Endothelial cell of umbilical vein (primary cell): Measurements from ENCODE around the gene WASF3. TPM values are rescaled to one million over a fixed set of nuclear protein-coding genes. Genes with fewer than 3 reads are reported as not detected.

ENCODE experiments used
- BruUV-seq: library from RNA; stranded (reverse); fragments of 400-500 nt; replicated peaks from 2 replicates; lab custom pipeline; 2021; lab: Mats Ljungman, UMichigan
- CTCF ChIA-PET: fragments of 300-600, 350-600 bp; sonication (Branson Sonifier 250); formaldehyde crosslinking; loops from one replicate; lab custom pipeline; 2021; ENCODE audit warnings: antibody characterized with exemption, inconsistent platforms; lab: Charles Lee
- POLR2A ChIA-PET: fragments of 300-600, 350-600 bp; sonication (Branson Sonifier 250); formaldehyde crosslinking; loops from one replicate; lab custom pipeline; 2021; ENCODE audit warnings: antibody characterized with exemption, inconsistent platforms; lab: Charles Lee
- DNase-seq: peaks from one replicate; pipeline ENCODE4 v3.0.0-alpha.2; 2011; ENCODE audit warnings: low read depth, low spot score
- FAIRE-seq: peaks from 2 replicates; lab custom pipeline; 2011; peaks lifted over from hg19 to GRCh38; lab: Jason Lieb, UNC
- H2AFZ ChIP-seq: 2 replicates; pipeline ENCODE4 v1.6.0; 2012; ENCODE audit warnings: low read depth, low read length, control low read depth, inconsistent platforms
- H3K27ac ChIP-seq: 2 replicates; pipeline ENCODE4 v1.5.1; 2011; ENCODE audit warnings: low read depth, mild to moderate bottlenecking, control low read depth, low read length, moderate library complexity; ENCODE audit not compliant: insufficient read depth
- H3K27me3 ChIP-seq, 2 experiments: 2 replicates each; pipeline versions ENCODE4 v1.6.0 to v1.6.1; 2011; ENCODE audit warnings: low read length in 2 of 2, mixed read lengths in 1 of 2; ENCODE audit not compliant: control insufficient read depth in 2 of 2, insufficient read depth in 2 of 2
- H3K36me3 ChIP-seq, 2 experiments: 2 replicates in 1 of 2; 3 replicates in 1 of 2; pipeline ENCODE4 v1.5.1; 2011; ENCODE audit warnings: low read length in 2 of 2, mild to moderate bottlenecking in 1 of 2, moderate library complexity in 1 of 2; ENCODE audit not compliant: control insufficient read depth in 2 of 2, insufficient read depth in 2 of 2; ENCODE audit errors: extremely low read depth in 1 of 2
- H3K4me1 ChIP-seq: 3 replicates; pipeline ENCODE4 v1.5.1; 2011; ENCODE audit warnings: mild to moderate bottlenecking, low read length; ENCODE audit not compliant: control insufficient read depth, insufficient read depth; ENCODE audit errors: extremely low read depth
- H3K4me2 ChIP-seq: 2 replicates; pipeline ENCODE4 v1.6.1; 2011; ENCODE audit warnings: low read length, control low read depth, mixed read lengths; ENCODE audit not compliant: insufficient read depth
- H3K4me3 ChIP-seq, 3 experiments: fragments of 200-600 bp in 1 of 3; sonication (generic), shearing (Covaris generic) in 1 of 3; replicated peaks in 1 of 3; 2 replicates each; pipeline ENCODE4 v1.5.1; 2011 to 2016; ENCODE audit warnings: control low read depth in 3 of 3, low read length in 3 of 3, mild to moderate bottlenecking in 2 of 3, inconsistent platforms in 1 of 3, low read depth in 1 of 3, moderate library complexity in 1 of 3; ENCODE audit not compliant: insufficient read depth in 1 of 3
- H3K79me2 ChIP-seq: 2 replicates; pipeline ENCODE4 v1.6.0; 2012; ENCODE audit warnings: low read length, inconsistent platforms; ENCODE audit not compliant: control insufficient read depth, insufficient read depth
- H3K9ac ChIP-seq: replicated peaks from 2 replicates; pipeline ENCODE3; 2011; ENCODE audit warnings: low read length, control low read depth; ENCODE audit not compliant: insufficient read depth; ENCODE audit errors: extremely low read depth
- H3K9me1 ChIP-seq: replicated peaks from 3 replicates; pipeline ENCODE4 v1.6.0; 2011; ENCODE audit warnings: mild to moderate bottlenecking, low read length; ENCODE audit not compliant: control insufficient read depth, insufficient read depth; ENCODE audit errors: extremely low read depth
- H3K9me3 ChIP-seq: replicated peaks from 2 replicates; pipeline ENCODE4 v1.5.1; 2012; ENCODE audit warnings: low read length, inconsistent platforms; ENCODE audit not compliant: control insufficient read depth, insufficient read depth
- H4K20me1 ChIP-seq: replicated peaks from 2 replicates; pipeline ENCODE3; 2011; ENCODE audit warnings: mild to moderate bottlenecking, low read length; ENCODE audit not compliant: control insufficient read depth, insufficient read depth; ENCODE audit errors: extremely low read depth
- CTCF ChIP-seq, 2 donors: IDR thresholded peaks; 1 replicate in 1 of 2; 2 replicates in 1 of 2; pipeline ENCODE4 v1.5.1; 2011; ENCODE audit warnings: low read length in 2 of 2, mild to moderate bottlenecking in 2 of 2, moderate library complexity in 2 of 2, control low read depth in 1 of 2, inconsistent platforms in 1 of 2, low read depth in 1 of 2; ENCODE audit not compliant: insufficient read depth in 1 of 2; ENCODE audit errors: extremely low read depth in 1 of 2
- EZH2 ChIP-seq: IDR thresholded peaks from 2 replicates; pipeline ENCODE4 v1.6.1; 2012; ENCODE audit warnings: borderline replicate concordance, low read depth, mild to moderate bottlenecking, moderate library complexity, low read length, inconsistent platforms; ENCODE audit not compliant: severe bottlenecking
- FOS ChIP-seq: IDR thresholded peaks from 2 replicates; pipeline ENCODE4 v1.6.1; 2011; ENCODE audit warnings: mild to moderate bottlenecking, low read length, moderate library complexity, borderline replicate concordance; ENCODE audit not compliant: insufficient read depth
- GATA2 ChIP-seq: IDR thresholded peaks from 2 replicates; pipeline ENCODE4 v1.7.0; 2011; ENCODE audit warnings: low read depth, mild to moderate bottlenecking, moderate library complexity, mixed read lengths, low read length; ENCODE audit not compliant: insufficient read length, insufficient read depth
- JUN ChIP-seq: IDR thresholded peaks from 2 replicates; pipeline ENCODE4 v1.6.1; 2011; ENCODE audit warnings: borderline replicate concordance, low read depth; ENCODE audit not compliant: insufficient read length, insufficient read depth
- MYC ChIP-seq: IDR thresholded peaks from one replicate; pipeline ENCODE4 v1.6.1; 2011; ENCODE audit warnings: mild to moderate bottlenecking, low read depth, low read length
- POLR2A ChIP-seq: IDR thresholded peaks from 2 replicates; pipeline ENCODE4 v1.6.1; 2012; ENCODE audit warnings: low read depth, mild to moderate bottlenecking, control low read depth, low read length
- POLR2AphosphoS5 ChIP-seq: IDR thresholded peaks from 2 replicates; pipeline ENCODE4 v1.6.1; 2012; ENCODE audit warnings: low read depth, mild to moderate bottlenecking, control low read depth, low read length, moderate library complexity; ENCODE audit not compliant: insufficient read depth
- dilution Hi-C: fragments of 300-500 bp; cut with MboI; formaldehyde crosslinking; loops from one replicate; pipeline ENCODE4 v1.15.0; 2019; ENCODE audit warnings: low sequenced_read_pairs; ENCODE audit not compliant: extremely low pct_ligation_motif_present
- intact Hi-C: fragments of 100-400 bp; cut with micrococcal nuclease; formaldehyde crosslinking; loops from one replicate; pipeline ENCODE4 v1.10.0; 2022
- polyA plus RNA-seq, 4 experiments: library from polyadenylated mRNA; depleted of rRNA in 3 of 4; stranded (reverse) in 3 of 4; unstranded in 1 of 4; fragments of >200 nt; gene quantifications; 2 replicates each; pipeline versions ENCODE4 v1.2.1 to v1.2.3, GENCODE V29; 2011 to 2012; ENCODE audit warnings: missing spikeins in 1 of 4
- total RNA-seq: library from RNA; stranded (reverse); gene quantifications from 2 replicates; pipeline ENCODE4 v1.2.3, GENCODE V29; 2021
- TF ChIP-seq, protein P1 (sequence below): IDR thresholded peaks from 2 replicates; pipeline ENCODE4 v1.6.1; 2011; ENCODE audit not compliant: insufficient read depth, insufficient read length

WASF3 gene
- total and polyA plus RNA-seq, 2 donors (not counting 3 experiments of a cell fraction or from before 2014, with no cell fraction given): 18.5 to 32.4 TPM

DNA sequence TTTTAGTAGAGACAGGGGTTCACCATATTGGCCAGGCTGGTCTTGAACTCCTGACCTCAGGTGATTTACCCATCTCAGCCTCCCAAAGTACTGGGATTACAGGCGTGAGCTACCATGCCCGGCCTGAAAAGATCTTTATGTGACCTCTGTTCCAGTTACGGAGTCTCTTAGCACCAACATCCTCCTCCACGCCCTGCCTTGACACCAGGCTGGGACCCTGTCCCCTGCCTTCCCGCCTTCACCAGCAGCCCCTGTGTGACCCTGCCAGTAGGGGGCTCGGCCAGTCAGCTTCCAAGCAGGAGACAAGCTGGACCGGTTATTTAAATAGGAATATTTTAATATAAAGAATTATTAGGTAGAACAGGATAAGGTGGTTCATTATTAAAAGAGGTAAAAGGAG lies 148.9 kb downstream of the WASF3 start:
- Histone ChIP-seq H2AFZ (no peak overlapping the region), H3K36me3 (no peaks in the 10 kb centered on the region), H3K27ac (no peak overlapping the region), H3K79me2 (no peaks in the 10 kb centered on the region), H3K9me1 (no peaks in the 10 kb centered on the region), H3K4me1 (no peaks in the 10 kb centered on the region), H3K4me3 (no peak overlapping the region), H3K9ac (no peak overlapping the region), H4K20me1 (no peaks in the 10 kb centered on the region), H3K9me3 (no peaks in the 10 kb centered on the region), H3K27me3 (peaks cover 0 to 8% of the 10 kb centered on the region in 2 experiments), H3K4me2 (no peak overlapping the region)
- ChIA-PET CTCF (interaction anchor here (1.1 to 5.8 kb wide), 6 partner anchors 8 to 522 kb away, joined by 4 to 47 read pairs (median 7); no protein-coding TSS in a partner anchor), POLR2A (no interaction called here)
- TF ChIP-seq EZH2 (no peak), JUN (no peak), GATA2 (no peak), MYC (no peak), CTCF (IDR thresholded peaks at IDR 0.05; ENCODE audit: extremely low read depth in 1 of 2, insufficient read depth in 1 of 2, low read depth in 1 of 2, low read length in 2 of 2) (no peak), POLR2A (no peak), POLR2AphosphoS5 (no peak), FOS (no peak)
- TF ChIP-seq, protein P1, sequence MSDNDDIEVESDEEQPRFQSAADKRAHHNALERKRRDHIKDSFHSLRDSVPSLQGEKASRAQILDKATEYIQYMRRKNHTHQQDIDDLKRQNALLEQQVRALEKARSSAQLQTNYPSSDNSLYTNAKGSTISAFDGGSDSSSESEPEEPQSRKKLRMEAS: no peak
- dilution Hi-C loops: no loop called here
- BruUV-seq: no TSS peak
- DNase-seq (no peak), FAIRE-seq (no peak)
- intact Hi-C loops: no loop called here
